ENCODE results near the gene FOLR2. TPM values are rescaled to one million over a fixed set of nuclear protein-coding genes. Genes with fewer than 3 reads are reported as not detected.

The FOLR2 gene
- total RNA-seq, 1 donor from 2014 or later: not detected

- no peak for TF ChIP-seq CTCF (conservative IDR thresholded peaks at IDR 0.05)
- Mint-ChIP-seq H3K9me3 (no peaks in the 10 kb centered on the region), H3K4me3 (no peak overlapping the region), H3K27me3 (ENCODE audit: low read depth) (peaks cover 2% of the 10 kb centered on the region), H3K36me3 (ENCODE audit: low read depth) (peaks cover 12% of the 10 kb centered on the region), H3K27ac (ENCODE audit: unreplicated experiment) (no peak overlapping the region), H3K4me1 (peaks cover 20% of the 10 kb centered on the region)
- no peak for DNase-seq (ENCODE audit: low read depth, low spot score)
Measured at GRCh38 chr11:72230764-72231365, 14.3 kb downstream of the FOLR2 start.

GRCh38 chr11:72231396-72232259, 15.0 kb downstream of the FOLR2 start:
- DNase-seq (ENCODE audit: low read depth, low spot score): no peak
- Mint-ChIP-seq H3K36me3 (ENCODE audit: low read depth) (peaks cover 14% of the 10 kb centered on the region), H3K27ac (ENCODE audit: unreplicated experiment) (no peak overlapping the region), H3K4me3 (no peak overlapping the region), H3K27me3 (ENCODE audit: low read depth) (peaks cover 2% of the 10 kb centered on the region), H3K9me3 (no peaks in the 10 kb centered on the region), H3K4me1 (peaks cover 12% of the 10 kb centered on the region)
- TF ChIP-seq CTCF (conservative IDR thresholded peaks at IDR 0.05): no peak

GRCh38 chr11:72232260-72233055, 15.9 kb downstream of the FOLR2 start:
- no peak overlapping the region for H3K27ac Mint-ChIP-seq (ENCODE audit: unreplicated experiment)
- peaks cover 12% of the 10 kb centered on the region for H3K4me1 Mint-ChIP-seq
- no peak for TF ChIP-seq CTCF (conservative IDR thresholded peaks at IDR 0.05)
- H3K27me3 Mint-ChIP-seq (ENCODE audit: low read depth): peaks cover 2% of the 10 kb centered on the region
- DNase-seq (ENCODE audit: low read depth, low spot score): no peak
- no peaks in the 10 kb centered on the region for H3K9me3 Mint-ChIP-seq
- H3K36me3 Mint-ChIP-seq (ENCODE audit: low read depth): peaks cover 17% of the 10 kb centered on the region
- H3K4me3 Mint-ChIP-seq: peak overlapping the region; percentile 23

- H3K9me3 Mint-ChIP-seq: no peaks in the 10 kb centered on the region
- no peak overlapping the region for H3K27ac Mint-ChIP-seq (ENCODE audit: unreplicated experiment)
- no peak overlapping the region for H3K4me3 Mint-ChIP-seq
- DNase-seq (ENCODE audit: low read depth, low spot score): no peak
- peaks cover 17% of the 10 kb centered on the region for H3K36me3 Mint-ChIP-seq (ENCODE audit: low read depth)
- no peak for TF ChIP-seq CTCF (conservative IDR thresholded peaks at IDR 0.05)
- H3K4me1 Mint-ChIP-seq: peaks cover 12% of the 10 kb centered on the region
- H3K27me3 Mint-ChIP-seq (ENCODE audit: low read depth): peaks cover 4% of the 10 kb centered on the region
Measured at GRCh38 chr11:72233056-72233772, 16.6 kb downstream of the FOLR2 start.

All from neural crest cell (in vitro differentiated cells).